HepG2 (cell line): ENCODE data around the gene TOGARAM1. TPM values are rescaled to one million over a fixed set of nuclear protein-coding genes. Genes with fewer than 3 reads are reported as not detected.

ENCODE experiments used
- ATAC-seq: fragments of 200-7000 bp; cut with Tn5 transposase; 3 replicates; pipeline ENCODE4 v1.9.1; 2020; ENCODE audit warnings: mild to moderate bottlenecking, moderate library complexity
- BruUV-seq: library from RNA; stranded (reverse); fragments of 400-500 nt; replicated peaks from 2 replicates; lab custom pipeline; 2021; lab: Mats Ljungman, UMichigan
- CTCF ChIA-PET: fragments of 300-600 bp; formaldehyde crosslinking; extraction: SDS; loops from one replicate; lab custom pipeline; 2021; ENCODE audit warnings: low total read pairs, inconsistent platforms, low intra/inter-chr PET ratio; lab: Yijun Ruan, JAX
- POLR2A ChIA-PET: fragments of 350-600 bp; sonication (Branson Sonifier 250); formaldehyde crosslinking; loops from one replicate; lab custom pipeline; 2020; ENCODE audit warnings: antibody characterized with exemption, inconsistent platforms; lab: Yijun Ruan, JAX
- DNase-seq: peaks from one replicate; pipeline ENCODE4 v3.0.0-alpha.2; 2015; ENCODE audit warnings: low spot score
- FAIRE-seq: peaks from 3 replicates; lab custom pipeline; 2011; peaks lifted over from hg19 to GRCh38; lab: Jason Lieb, UNC
- H2AFZ ChIP-seq: one replicate; pipeline ENCODE4 v1.6.1; 2011; ENCODE audit warnings: low read length, inconsistent platforms
- H3K27ac ChIP-seq: fragments of 300-600 bp; 3 replicates; pipeline ENCODE4 v1.8.0; 2011; ENCODE audit warnings: mixed run types, mild to moderate bottlenecking, mixed read lengths, low read length, inconsistent platforms; ENCODE audit not compliant: insufficient read depth; ENCODE audit errors: extremely low read length
- H3K27me3 ChIP-seq, 2 experiments: fragments of 200-600 bp in 1 of 2; 2 replicates in 1 of 2; 3 replicates in 1 of 2; pipeline versions ENCODE4 v1.6.0 to v1.8.0; 2011; ENCODE audit warnings: low read length in 2 of 2, mild to moderate bottlenecking in 2 of 2, moderate library complexity in 2 of 2, inconsistent platforms in 1 of 2; ENCODE audit not compliant: insufficient read depth in 2 of 2, control insufficient read depth in 1 of 2
- H3K36me3 ChIP-seq, 2 experiments: fragments of 200-600 bp in 1 of 2; replicated peaks in 1 of 2; 2 replicates in 1 of 2; 3 replicates in 1 of 2; pipeline versions ENCODE4 v1.5.1 to v1.8.0; 2011; ENCODE audit warnings: low read length in 2 of 2, inconsistent platforms in 1 of 2; ENCODE audit not compliant: insufficient read depth in 2 of 2, control insufficient read depth in 1 of 2
- H3K4me1 ChIP-seq: 2 replicates; pipeline ENCODE4 v1.5.1; 2012; ENCODE audit warnings: low read length, inconsistent platforms; ENCODE audit not compliant: insufficient read depth
- H3K4me2 ChIP-seq: 2 replicates; pipeline ENCODE4 v1.6.0; 2011; ENCODE audit warnings: low read depth, low read length, inconsistent platforms
- H3K4me3 ChIP-seq, 3 experiments: fragments of 200-600 bp in 1 of 3; sonication (generic), shearing (Covaris generic) in 1 of 3; replicated peaks in 1 of 3; 2 replicates each; pipeline ENCODE4 v1.5.1; 2011 to 2016; ENCODE audit warnings: low read length in 3 of 3, inconsistent platforms in 2 of 3, low read depth in 2 of 3, mild to moderate bottlenecking in 2 of 3, control low read depth in 1 of 3, mixed read lengths in 1 of 3; ENCODE audit not compliant: insufficient read depth in 1 of 3
- H3K79me2 ChIP-seq: one replicate; pipeline ENCODE4 v1.6.1; 2011; ENCODE audit warnings: low read length, inconsistent platforms; ENCODE audit not compliant: insufficient read depth
- H3K9ac ChIP-seq: 2 replicates; pipeline ENCODE4 v1.6.0; 2011; ENCODE audit warnings: mild to moderate bottlenecking, low read depth, low read length, inconsistent platforms; ENCODE audit not compliant: insufficient read depth
- H3K9me3 ChIP-seq: 2 replicates; pipeline ENCODE4 v1.5.1; 2012; ENCODE audit warnings: mild to moderate bottlenecking, low read length
- H4K20me1 ChIP-seq: 2 replicates; pipeline ENCODE4 v1.6.0; 2011; ENCODE audit warnings: inconsistent platforms, mild to moderate bottlenecking, low read length, moderate library complexity; ENCODE audit not compliant: insufficient read depth
- ARNTL ChIP-seq: sonication (generic); formaldehyde crosslinking; IDR thresholded peaks from 2 replicates; pipeline ENCODE4 v1.4.0; 2020; ENCODE audit warnings: mild to moderate bottlenecking, missing genetic modification reagents
- CEBPZ ChIP-seq: IDR thresholded peaks from 2 replicates; pipeline ENCODE4 v1.6.1; 2012; ENCODE audit warnings: low read length, improper control_type of control experiment
- HDAC1 ChIP-seq: sonication (generic); formaldehyde crosslinking; IDR thresholded peaks from 2 replicates; pipeline ENCODE4 v1.5.1; 2020; ENCODE audit warnings: mild to moderate bottlenecking, missing genetic modification reagents
- LCORL ChIP-seq, 2 experiments: fragments of 450-650 bp in 1 of 2; sonication (generic) in 1 of 2; formaldehyde crosslinking in 1 of 2; IDR thresholded peaks; 2 replicates each; pipeline versions ENCODE4 v1.5.0 to v1.6.1; 2017 to 2020; ENCODE audit warnings: antibody characterized with exemption in 1 of 2, missing genetic modification reagents in 1 of 2
- MXD3 ChIP-seq: IDR thresholded peaks from 2 replicates; pipeline ENCODE4 v1.6.1; 2016; ENCODE audit warnings: mild to moderate bottlenecking, missing biosample characterization, missing genetic modification reagents
- RBAK ChIP-seq: sonication (generic); formaldehyde crosslinking; IDR thresholded peaks from 2 replicates; pipeline ENCODE4 v1.5.1; 2020; ENCODE audit warnings: mild to moderate bottlenecking, missing genetic modification reagents
- SATB2 ChIP-seq: sonication (generic); formaldehyde crosslinking; IDR thresholded peaks from 2 replicates; pipeline ENCODE4 v1.5.0; 2020; ENCODE audit warnings: missing genetic modification reagents
- SIX4 ChIP-seq: sonication (generic); formaldehyde crosslinking; IDR thresholded peaks from 2 replicates; pipeline ENCODE4 v1.4.0; 2020; ENCODE audit warnings: missing genetic modification reagents
- SP5 ChIP-seq: IDR thresholded peaks from 2 replicates; pipeline ENCODE4 v1.6.1; 2016; ENCODE audit warnings: low read depth, borderline replicate concordance
- ZBTB42 ChIP-seq: sonication (generic); formaldehyde crosslinking; IDR thresholded peaks from 2 replicates; pipeline ENCODE4 v1.5.0; 2020; ENCODE audit warnings: mild to moderate bottlenecking, missing genetic modification reagents
- ZNF550 ChIP-seq: sonication (generic); formaldehyde crosslinking; IDR thresholded peaks from 2 replicates; pipeline ENCODE4 v1.4.0; 2020; ENCODE audit warnings: mild to moderate bottlenecking, missing genetic modification reagents, borderline replicate concordance
- ZSCAN21 ChIP-seq: sonication (generic); formaldehyde crosslinking; IDR thresholded peaks from 2 replicates; pipeline ENCODE4 v1.8.0; 2022; ENCODE audit warnings: mild to moderate bottlenecking, missing genetic modification reagents, moderate library complexity, borderline replicate concordance
- WGBS: methylation state at CpG from one replicate; pipeline ENCODE4 v1.1.6; 2017; ENCODE audit warnings: low lambda C conversion rate; 5-methylcytosine and 5-hydroxymethylcytosine counted together
- in situ Hi-C: cut with HindIII; loops from 2 replicates; pipeline ENCODE4 v1.10.0; 2017; ENCODE audit warnings: low pct_unique_long_range_greater_than_20kb; ENCODE audit not compliant: extremely low pct_ligation_motif_present
- intact Hi-C: fragments of 100-400 bp; cut with micrococcal nuclease; formaldehyde crosslinking; loops from one replicate; pipeline ENCODE4 v1.10.0; 2022; ENCODE audit not compliant: unreplicated experiment
- polyA plus RNA-seq, 8 experiments: library from polyadenylated mRNA; depleted of rRNA in 3 of 8; stranded (reverse) in 7 of 8; unstranded in 1 of 8; fragments of >200 nt; fragmentation: Illumina TruSeq in 4 of 8; extraction: Trizol in 4 of 8; gene quantifications; 2 replicates each; pipeline versions ENCODE4 v1.2.1 to v1.2.3, GENCODE V29; 2011 to 2016; ENCODE audit warnings: low read depth in 4 of 8, missing spikeins in 1 of 8, mixed read lengths in 1 of 8; ENCODE audit not compliant: insufficient read depth in 1 of 8
- total RNA-seq, 5 experiments: library from RNA; depleted of rRNA; stranded (reverse); fragments of >200 nt; fragmentation: Illumina TruSeq; extraction: Trizol; gene quantifications; 2 replicates each; pipeline ENCODE4 v1.2.3, GENCODE V29; 2016; ENCODE audit warnings: low read depth in 1 of 5

Gene TOGARAM1
- total and polyA plus RNA-seq, 2 of the 13 experiments (the other 11 are each of a cell fraction or from before 2014, with no cell fraction given): 5.6 to 9.8 TPM

GRCh38 chr14:44982594-44982993, 20.6 kb downstream of the TOGARAM1 start:
- in situ Hi-C loops: no loop called here
- Histone ChIP-seq H4K20me1 (no peaks in the 10 kb centered on the region), H3K9ac (no peak overlapping the region), H3K4me1 (no peaks in the 10 kb centered on the region), H3K9me3 (no peaks in the 10 kb centered on the region), H2AFZ (no peak overlapping the region), H3K36me3 (no peaks in the 10 kb centered on the region), H3K79me2 (peaks cover 8% of the 10 kb centered on the region), H3K4me2 (no peak overlapping the region), H3K4me3 (no peak overlapping the region), H3K27ac (no peak overlapping the region), H3K27me3 (no peaks in the 10 kb centered on the region)
- no peak for ATAC-seq
- no peak for TF ChIP-seq SATB2 (CRISPR knock-in tag)
- TF ChIP-seq MXD3 (CRISPR knock-in tag): no peak
- no peak for TF ChIP-seq RBAK (CRISPR knock-in tag)
- TF ChIP-seq ZSCAN21 (CRISPR knock-in tag): no peak
- TF ChIP-seq LCORL (IDR thresholded peaks at IDR 0.05): no peak
- TF ChIP-seq LCORL (CRISPR knock-in tag; IDR thresholded peaks at IDR 0.05): no peak
- no peak for TF ChIP-seq ZNF550 (CRISPR knock-in tag)
- no peak for TF ChIP-seq ARNTL (CRISPR knock-in tag)
- TF ChIP-seq HDAC1 (CRISPR knock-in tag): no peak
- TF ChIP-seq SP5 (CRISPR knock-in tag): no peak
- no peak for TF ChIP-seq ZBTB42
- TF ChIP-seq SIX4 (CRISPR knock-in tag): no peak
- TF ChIP-seq CEBPZ: no peak
- intact Hi-C loops: no loop called here
- no TSS peak for BruUV-seq
- ChIA-PET CTCF (no interaction called here), POLR2A (no interaction called here)
- DNase-seq: no peak
- no peak for FAIRE-seq
- 90% methylated on average over 2 of the region's 2 CpGs for WGBS
